DLD1 (cell line): Measurements from ENCODE around the gene FRMD4B.

Experiments
- in situ Hi-C: cut with HindIII; loops from 2 replicates; pipeline ENCODE4 v1.10.0; 2017; ENCODE audit warnings: low sequenced_read_pairs

The FRMD4B gene

DNA sequence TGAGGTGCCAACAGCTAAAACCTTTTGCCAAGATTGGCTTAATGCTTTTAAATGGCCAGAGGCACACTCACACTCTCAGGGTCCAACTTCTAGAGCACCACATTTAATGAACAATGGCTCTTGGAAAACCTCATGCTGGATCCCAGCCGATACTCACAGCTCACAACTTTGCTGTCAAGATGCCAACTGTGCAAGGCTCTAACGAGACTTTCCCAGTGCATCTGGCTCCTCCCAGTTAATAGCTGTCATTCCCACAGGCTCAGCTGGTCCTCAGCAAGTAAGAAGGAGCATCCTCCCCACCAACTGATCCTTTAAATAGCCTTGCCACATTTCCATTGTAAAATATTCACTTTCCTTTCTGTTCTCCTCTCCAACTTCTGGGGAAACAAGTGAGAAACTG, 20.3 kb upstream of the FRMD4B start:
- in situ Hi-C loops = no loop called here

DNA sequence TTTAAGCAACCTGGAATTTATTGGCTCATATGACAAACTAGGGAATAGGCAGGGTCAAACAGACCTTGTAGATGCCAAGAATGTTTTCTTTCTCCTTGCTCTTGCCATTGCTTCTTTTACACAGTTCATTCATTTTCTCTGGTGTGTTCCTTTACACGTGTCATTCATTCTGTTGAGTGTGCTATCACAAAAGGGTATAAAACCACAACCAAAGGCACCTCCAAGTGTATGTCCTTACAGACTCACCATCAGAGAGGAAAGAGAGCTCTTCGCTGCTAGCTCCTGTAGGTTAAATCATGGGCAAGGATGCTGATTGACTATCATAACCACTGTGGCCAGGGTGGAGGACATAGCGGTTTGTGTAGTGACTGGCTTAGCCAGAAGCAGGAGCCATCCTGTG, 19.2 kb upstream of the FRMD4B start:
- in situ Hi-C loops = no loop called here

- in situ Hi-C loops = no loop called here
Measured at GRCh38 chr3:69403454-69403853, 17.6 kb upstream of the FRMD4B start.

- in situ Hi-C loops = no loop called here
Measured at GRCh38 chr3:69400683-69401082, 14.8 kb upstream of the FRMD4B start.

DNA sequence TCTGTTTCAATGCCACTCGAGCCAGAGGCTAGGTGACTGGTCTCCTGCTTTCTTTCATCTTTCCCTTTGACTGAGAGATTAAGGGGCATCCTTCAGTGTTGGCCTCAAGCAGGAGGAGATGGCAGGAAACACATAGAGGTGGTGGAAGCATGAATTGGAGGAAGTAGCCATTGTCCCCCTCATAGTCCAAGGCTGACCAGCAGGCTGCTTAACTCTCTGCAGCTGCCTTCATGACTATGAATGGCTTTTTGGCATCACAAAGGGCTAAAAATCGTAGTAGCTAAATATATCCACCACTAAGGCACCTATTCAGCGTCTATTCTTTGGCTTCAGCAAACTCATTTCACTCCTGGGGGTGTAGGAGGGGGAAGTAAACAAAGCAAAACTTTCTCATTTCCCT, 7.0 kb upstream of the FRMD4B start:
- in situ Hi-C loops = no loop called here

- in situ Hi-C loops = no loop called here
Measured at GRCh38 chr3:69392415-69392814, 6.5 kb upstream of the FRMD4B start.

DNA sequence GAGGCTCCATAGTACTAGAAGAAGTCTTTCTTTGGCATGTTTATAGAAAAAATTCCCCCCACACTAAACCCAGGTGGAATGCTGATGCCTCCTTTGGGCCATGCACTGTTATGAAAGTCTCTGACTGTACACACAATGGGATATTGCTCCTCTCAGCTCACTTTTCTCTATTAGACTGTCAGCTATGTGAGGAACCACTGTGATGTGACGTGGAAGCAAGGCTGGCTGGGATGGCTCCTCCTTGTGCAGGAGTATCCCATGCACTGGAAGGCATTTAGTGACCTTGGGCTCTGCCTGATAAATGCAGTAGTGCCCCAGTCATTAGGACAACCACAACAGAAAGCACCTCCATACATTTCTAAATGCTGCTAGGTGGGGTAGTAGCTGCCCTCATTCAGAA, 5.7 kb upstream of the FRMD4B start:
- in situ Hi-C loops = no loop called here

- in situ Hi-C loops = no loop called here
Measured at GRCh38 chr3:69390771-69391170, 4.9 kb upstream of the FRMD4B start.

GRCh38 chr3:69389520-69390248, 3.8 kb upstream of the FRMD4B start:
- in situ Hi-C loops = no loop called here

GRCh38 chr3:69388241-69388640, 2.4 kb upstream of the FRMD4B start:
- in situ Hi-C loops = no loop called here

DNA sequence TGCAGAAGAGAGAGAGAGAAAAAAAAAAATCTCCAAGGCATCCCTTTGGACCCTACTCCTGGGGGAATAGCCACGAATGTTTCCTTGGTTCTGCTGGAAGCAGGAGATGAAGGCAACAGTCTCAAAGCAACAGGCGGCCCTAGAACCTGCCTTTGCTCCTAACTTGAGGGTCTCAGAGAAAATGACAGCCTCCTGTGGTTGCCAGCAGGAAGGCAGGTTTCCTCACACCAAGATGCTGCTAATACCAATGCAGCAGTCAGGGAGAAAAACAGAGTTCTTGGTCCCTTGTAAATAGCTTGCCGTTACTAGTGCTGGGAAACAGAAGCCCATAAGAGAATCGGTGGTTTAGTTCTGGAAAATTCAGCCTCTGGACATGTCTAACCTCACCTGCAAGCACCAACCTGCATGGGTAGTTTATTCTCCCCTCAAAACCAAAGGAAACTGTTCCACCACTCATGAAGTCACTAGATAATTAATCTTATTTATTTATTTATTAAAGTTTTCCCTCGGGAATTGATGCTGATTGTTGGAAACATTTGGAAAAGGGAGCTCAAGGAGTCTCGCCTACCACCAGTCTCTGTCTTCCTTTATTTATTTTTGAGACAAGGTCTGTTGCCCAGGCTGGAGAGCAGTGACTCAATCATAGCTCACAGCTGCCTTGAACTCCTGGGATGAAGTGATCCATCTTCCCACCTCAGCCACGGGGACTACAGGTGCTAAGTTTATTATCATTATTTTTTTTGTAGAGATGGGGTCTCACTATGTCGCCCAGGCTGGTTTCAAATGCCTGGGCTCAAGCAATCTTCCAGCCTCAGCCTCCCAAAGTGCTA, 883 bp upstream of the FRMD4B start:
- in situ Hi-C loops = no loop called here

- in situ Hi-C loops = no loop called here
Measured at GRCh38 chr3:69385123-69385722, 665 bp downstream of the FRMD4B start.

DNA sequence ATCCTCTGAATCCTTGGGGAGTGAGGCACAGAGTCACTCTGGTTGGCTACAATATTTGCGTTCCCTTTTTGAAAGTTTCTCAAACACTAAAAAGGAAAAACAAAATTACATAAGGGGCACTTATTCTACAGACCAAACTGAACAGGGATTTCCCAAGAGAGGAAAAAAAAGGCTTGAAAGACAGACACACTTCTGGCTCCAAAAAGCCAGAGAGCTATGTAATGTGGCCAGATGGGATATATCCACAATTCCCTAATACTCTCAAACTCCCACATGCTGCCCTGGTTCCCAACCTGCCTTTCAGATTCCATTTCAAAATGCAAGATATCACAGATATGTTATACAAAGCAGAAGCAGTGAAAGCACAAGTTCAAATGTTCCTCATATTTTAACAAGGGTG, 1.6 kb downstream of the FRMD4B start:
- in situ Hi-C loops = no loop called here

DNA sequence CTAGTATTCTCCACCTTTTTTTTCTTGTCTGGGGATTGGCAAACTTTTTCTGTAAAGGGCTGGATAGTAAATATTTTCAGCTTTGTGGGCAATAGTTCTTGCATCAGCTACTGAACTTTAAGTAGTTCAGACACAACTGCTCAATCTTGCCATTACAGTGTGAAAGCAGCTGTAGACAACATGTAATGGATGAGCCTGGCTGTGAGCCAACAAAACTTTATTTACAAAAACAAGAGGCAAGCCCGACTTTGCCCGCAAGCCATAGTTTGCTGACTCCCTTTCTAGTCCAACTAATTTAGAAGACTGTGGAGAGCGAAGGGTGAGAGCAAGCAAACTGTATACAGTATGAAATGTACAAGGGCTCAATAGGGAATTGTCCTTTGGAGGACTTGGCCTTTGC, 6.2 kb downstream of the FRMD4B start:
- in situ Hi-C loops = no loop called here

DNA sequence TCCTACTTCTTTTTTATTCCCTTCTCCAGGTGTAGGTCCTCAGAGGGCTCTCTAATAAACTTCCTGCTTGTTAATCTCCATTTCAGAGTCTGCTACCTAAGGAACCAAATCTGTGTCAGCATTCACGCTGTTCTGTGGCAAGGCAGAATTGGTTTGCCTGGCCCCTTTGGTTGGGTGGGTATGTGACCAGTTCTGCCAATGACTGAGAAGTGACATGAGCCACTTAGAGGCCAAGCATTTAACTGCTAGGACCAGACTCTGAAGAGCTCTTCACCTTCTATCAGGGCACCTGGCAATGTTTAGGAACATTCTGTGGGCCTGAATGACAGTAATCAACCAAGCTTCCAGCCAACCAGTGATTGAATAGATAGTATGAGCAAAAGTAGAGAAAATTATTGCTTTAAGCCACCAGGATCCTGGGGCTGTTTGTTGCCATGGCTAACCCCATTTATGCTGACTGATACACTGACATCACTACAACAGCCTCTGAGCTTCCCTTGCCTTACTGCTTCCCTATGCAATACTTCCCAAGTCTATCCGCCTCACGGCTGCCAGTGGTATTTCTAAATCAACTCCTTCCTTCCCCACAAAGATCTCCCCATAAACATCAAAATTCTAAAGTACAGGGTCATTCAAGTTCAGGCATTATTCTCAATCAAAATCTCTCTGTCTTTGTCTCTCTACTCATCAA, 7.6 kb downstream of the FRMD4B start:
- in situ Hi-C loops = no loop called here

DNA sequence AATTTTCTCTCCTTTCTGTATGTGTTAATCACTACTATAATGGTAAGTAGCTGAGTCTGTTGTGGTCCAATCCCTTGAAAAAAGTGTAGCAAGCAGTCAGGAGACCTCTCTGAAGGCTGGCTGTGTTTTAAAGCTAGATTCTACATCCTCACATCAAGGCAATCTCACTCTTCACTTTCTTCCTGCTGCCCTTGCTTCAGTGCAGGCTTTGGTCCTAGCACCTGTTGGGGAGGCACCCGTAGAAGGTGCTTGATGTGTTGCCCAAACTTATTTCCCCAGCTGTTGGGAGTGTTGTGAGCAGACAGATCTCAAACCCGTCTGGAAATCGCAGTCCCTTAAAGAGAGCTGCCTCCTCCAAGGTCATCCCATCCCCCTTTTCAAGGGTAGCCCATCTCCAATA, 8.6 kb downstream of the FRMD4B start:
- in situ Hi-C loops = no loop called here

- in situ Hi-C loops = no loop called here
Measured at GRCh38 chr3:69376731-69377130, 9.2 kb downstream of the FRMD4B start.

GRCh38 chr3:69371816-69372215, 14.1 kb downstream of the FRMD4B start:
- in situ Hi-C loops = no loop called here

DNA sequence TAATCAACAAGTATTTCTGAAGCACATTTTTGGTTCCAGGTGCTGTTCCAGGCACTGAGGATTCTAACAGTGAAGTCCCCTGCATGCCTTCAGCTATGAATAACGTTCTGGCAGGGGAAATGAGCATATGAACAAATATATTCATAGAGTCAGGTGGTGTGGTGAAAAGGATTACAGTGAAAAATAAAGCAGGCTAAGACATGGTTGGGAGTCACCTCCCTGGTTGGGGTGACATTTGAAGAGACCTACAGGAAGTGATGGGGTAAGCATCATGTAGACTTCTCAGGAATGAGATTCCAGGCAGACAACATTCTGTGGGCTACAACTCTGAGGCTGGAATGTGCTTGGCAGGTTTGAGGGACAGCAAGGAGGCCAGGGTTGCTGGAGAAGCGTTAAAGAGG, 15.0 kb downstream of the FRMD4B start:
- in situ Hi-C loops = no loop called here

GRCh38 chr3:69370156-69370883, 15.6 kb downstream of the FRMD4B start:
- in situ Hi-C loops = no loop called here
